Measurements from ENCODE around the gene ZNF20.

GRCh38 chr19:12133069-12133468 is 7.1 kb downstream of the ZNF20 start:
- no peak for TF ChIP-seq POLR2AphosphoS5 (IDR thresholded peaks at IDR 0.05; ENCODE audit: borderline replicate concordance, low read depth, low read length)
- no peak for TF ChIP-seq EZH2 (IDR thresholded peaks at IDR 0.05)
- TF ChIP-seq FOXP2 (optimal IDR thresholded peaks at IDR 0.05; ENCODE audit: control extremely low read depth, extremely low read length, insufficient read depth), result no peak
